Stimulated activated CD4-positive, alpha-beta T cell treated with anti-CD3 and anti-CD28 coated beads, Interleukin-15, amount 100 ng/mL, for 24 hours (primary cell): ENCODE results near the gene PKN2.

ENCODE experiments used
- DNase-seq: peaks from one replicate; pipeline ENCODE4 v3.0.0-alpha.2; 2020

Gene PKN2

DNA sequence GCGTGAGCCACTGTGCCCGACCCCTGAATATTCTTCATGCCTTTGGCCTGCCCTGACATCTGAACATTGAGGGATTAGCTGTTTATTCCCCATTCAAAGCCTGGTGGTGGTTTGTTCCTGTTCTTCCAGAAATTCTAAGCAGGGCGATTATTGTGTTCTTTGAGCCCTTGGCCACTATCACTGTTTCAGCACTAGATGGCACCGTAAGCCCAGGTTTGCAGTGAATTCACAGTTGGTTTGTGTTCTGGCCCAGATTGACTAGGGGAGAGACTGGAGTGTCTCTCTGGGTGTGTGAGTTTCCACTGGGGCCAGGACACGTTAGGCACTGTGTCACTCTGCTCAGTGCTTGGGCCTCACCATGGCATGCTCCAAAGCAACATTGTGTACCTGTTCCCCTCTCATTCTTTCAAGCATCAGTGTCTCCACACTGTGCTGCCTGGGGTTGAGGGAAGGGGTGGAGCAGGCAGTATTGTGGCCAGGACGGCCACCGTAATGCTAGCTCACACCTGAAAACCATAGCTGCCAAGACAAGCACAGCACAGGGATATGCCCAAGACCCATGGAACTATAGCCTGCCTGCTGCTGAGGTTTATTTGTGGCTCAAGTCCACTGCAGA lies 52.7 kb downstream of the PKN2 start:
- DNase-seq, result peak; percentile 44

DNA sequence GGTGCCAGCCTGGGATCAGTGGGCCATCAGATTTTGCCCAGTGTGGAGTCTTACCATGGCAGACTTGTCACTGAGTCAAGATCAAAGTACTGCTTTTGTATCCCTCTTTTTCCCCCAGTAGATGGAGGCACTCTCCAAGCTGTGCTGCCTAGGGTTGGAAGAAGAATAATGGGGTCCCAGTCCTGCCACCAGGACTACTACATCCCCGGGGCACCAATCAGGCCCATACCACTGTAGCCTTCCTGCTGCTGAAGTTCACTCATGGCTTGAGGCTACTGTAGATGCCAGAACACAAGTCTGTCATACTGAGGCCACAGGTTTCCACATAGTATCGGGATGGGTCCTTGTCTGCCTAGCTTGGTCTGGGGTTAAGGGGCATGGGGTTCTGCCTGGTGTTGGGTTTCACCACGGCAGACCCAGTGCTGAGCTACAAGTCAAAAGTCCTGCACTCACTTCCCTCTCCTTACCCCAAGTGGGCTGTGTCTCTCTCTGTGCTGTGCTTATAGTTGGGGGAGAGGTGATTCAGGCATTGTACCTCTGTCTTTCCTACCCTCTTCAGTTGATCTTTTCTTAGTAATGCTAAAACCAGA lies 53.4 kb downstream of the PKN2 start:
- DNase-seq, result no peak

DNA sequence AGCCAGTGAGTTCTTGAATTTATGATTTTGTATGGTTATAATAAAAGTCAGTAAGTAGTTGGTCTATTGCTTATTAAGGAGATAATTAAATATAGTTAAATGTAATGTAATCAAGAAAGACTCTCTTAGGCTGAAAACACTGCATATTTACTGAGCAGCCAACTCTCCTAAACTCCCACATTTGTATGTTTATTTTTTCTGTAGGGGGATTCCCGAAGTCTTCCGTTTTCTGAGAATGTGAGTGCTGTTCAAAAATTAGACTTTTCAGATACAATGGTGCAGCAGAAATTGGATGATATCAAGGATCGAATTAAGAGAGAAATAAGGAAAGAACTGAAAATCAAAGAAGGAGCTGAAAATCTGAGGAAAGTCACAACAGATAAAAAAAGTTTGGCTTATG lies 56.7 kb downstream of the PKN2 start:
- DNase-seq, result no peak

DNA sequence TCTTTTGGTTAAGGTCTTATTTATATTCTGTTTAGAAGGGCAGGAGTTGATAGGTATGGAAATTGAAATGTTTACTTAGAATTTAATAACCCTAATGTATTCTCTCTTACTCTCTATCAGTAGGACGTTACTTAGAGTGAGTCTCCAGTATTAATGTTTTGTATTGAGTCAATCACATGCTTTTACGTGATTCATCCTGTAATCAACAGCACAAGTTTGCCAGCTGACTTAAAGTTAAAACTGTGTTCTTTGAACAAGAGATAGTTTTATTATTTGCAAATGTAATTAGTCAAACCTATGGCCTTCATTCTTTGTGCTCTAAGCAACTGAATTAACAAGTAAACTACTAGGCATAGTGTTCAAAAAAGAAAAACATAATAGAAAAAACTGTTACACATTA lies 57.3 kb downstream of the PKN2 start:
- DNase-seq, result no peak

DNA sequence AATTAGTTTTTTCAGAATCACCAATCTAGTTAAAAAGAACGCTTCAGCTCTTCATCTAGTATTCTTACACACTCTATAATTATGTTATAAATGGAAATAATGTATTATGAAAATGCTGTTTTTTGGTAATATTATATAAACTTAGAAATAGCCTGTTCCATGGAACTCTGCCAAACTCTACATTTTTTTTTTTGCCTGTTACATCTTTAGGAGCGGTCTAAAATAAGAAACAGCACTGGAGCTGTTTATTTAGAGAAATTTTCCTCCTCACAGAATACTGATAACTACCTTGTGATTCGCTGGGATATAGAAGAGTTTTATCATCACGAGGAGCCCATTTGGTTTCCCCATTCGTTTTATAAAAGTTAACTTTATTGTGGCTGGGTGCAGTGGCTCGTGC lies 58.5 kb downstream of the PKN2 start:
- DNase-seq, result no peak

DNA sequence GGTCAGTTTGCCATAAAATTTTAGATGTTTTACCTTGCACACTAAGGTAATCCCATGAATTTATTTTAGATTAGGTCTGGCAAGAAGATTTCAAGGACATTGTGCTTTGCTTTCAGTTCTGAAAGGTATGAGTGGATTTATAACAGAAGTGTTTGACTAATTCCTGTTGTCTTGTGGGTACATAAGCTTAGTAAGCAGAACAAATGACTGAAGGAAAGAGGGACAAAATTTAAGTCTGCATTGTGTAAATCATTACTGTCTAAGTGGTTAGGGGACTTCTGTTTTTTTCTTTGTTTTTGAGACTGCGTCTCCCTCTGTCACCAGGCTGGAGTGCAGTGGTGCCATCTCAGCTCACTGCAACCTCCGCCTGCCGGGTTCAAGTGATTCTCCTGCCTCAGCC lies 60.1 kb downstream of the PKN2 start:
- no peak for DNase-seq

DNA sequence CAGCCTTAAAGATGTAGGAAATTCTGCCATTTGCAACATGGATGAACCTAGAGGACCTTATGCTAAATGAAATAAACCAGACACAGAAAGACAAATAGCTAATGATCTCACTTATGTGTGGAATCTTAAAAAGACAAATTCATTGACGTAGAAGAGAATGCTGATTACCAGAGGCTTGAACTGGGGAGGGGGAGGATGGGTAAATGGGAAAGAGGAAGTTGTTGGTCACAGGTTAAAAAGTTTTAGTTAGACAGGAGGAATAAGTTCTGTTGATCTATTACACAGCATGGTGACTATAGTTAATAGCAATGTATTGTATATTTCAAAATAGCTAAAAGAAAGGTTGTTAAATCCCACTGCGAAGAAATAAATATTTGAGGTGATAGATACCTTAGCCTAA lies 62.8 kb downstream of the PKN2 start:
- DNase-seq, result no peak

DNA sequence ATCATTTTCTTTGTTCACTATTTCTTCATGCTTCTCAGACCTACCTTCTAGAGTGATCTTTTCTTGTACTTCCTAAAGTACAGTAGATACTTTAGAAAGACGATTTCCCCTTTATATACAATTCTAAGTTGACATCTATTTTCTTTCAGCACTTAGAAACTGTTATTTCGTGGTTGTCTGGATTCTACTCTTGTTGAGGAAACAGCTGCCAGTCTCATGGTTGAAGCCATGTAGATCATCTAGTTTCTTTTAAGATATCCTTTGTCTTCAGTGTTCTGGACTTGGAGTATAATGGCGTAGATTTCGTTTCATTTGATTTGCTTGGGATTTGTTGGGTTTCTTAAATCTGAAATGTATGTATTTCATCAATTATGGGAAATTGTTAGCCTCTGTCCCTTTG lies 67.6 kb downstream of the PKN2 start:
- no peak for DNase-seq

DNA sequence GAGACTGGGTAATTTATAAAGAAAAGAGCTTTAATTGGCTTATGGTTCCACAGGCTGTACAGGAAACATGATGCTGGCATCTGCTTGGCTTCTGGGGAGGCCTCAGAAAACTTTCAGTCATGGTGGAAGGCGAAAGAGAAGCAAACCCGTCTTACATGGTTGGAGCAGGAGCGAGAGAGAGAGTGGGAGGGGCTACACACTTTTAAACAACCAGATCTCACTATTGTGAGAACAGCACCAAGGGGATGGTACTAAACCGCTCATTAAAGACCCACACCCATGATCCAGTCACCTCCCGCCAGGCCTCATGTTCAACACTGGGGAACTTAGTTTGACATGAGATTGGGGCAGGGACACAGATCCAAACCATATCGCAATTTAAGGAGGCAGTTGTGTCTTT lies 69.4 kb downstream of the PKN2 start:
- DNase-seq, result no peak

DNA sequence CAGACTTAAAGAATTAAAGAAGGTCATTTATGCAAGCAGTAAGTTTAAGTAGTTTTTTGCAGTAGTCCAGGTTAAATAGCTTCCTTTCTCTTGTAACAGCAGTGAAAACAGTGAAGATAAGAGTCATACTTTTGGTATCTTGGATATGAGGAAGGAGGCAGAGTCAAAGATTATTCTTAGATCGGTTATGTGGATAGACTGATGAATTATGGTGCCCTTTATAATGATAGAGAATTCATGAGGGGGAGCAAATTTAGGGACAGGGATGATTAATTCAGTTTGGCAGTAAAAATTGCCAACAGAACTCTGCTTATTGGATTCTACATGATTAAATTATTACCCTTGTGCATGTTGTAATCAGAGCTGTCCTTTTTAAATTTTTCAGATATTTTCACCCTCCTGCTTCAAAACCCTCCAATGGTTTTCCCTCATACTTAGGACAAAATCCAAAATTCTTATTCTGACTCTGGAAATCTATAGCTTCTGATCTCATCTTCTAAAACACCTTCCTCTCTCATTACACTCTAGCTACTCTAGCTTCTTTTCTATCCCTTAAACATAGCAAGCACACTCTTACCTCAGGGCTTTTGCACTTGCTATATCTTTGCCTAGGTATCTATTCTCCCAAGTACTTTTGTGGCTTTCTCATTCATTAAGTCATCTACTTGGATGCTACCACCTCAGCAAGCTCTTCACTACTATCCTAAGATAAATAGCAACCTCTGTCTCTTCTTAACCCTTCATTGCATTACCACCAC lies 79.8 kb downstream of the PKN2 start:
- no peak for DNase-seq

DNA sequence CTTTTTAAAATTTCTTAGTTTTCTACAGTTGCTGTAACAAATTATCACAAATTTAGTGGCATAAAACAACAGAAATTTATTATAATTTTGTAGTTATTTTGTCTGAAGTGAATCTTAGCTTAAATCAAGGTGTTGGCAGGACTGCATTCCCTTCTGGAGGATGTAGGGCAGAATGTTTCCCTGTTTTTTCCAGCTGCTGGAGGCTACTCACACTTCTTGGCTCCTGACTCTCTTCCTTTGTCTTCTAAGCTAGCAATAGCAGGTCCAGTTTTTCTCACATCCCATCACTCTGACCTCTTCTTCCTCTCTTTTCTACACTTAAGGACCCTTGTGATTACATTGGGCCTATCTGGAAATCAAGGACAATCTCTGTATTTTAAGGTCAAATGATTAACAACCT lies 84.1 kb downstream of the PKN2 start:
- no peak for DNase-seq

DNA sequence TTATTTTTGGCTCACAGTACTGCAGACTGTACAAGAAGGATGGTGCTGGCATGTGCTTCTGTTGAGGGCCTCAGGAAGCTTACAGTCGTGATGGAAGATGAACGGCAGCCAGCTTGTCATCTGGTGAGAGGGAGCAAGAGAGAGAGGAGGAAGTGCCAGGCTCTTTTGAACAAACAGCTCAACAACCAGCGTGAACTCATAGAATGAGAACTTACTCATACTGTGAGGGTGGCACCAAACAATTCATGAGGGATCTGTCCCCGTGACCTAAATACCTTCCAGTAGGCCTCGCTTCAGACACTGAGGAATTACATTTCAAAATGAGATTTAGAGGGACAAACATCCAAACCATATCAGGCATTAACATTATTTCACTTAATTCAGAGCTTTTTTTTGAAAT lies 84.7 kb downstream of the PKN2 start:
- DNase-seq, result no peak

DNA sequence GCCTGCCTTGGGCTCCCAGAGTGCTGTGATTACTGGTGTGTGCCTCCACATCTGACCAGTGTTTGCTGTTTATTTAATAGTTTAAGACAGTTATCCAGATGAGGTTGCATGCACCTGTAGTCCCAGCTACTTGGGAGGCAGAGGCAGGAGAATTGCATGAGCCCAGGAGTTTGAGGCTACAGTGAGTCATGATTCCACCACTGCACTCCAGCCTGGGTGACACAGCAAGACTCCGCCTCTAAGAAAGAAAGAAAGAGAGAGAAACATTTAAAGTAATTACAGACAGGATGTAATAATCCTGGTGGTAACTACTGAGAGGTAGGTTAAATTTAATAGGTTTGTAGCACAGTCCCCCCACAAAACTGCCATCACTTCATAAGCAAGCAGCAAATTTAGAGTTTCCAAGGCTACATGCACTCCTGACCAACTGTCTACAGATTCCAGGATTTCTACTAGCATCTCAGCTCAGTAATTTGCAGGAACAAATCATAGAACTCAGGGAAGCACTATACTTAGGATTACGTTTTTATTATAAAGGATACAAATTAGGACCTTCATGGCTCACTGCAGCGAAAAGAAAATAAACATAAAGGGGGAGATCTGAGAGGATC lies 89.6 kb downstream of the PKN2 start:
- DNase-seq, result peak; percentile 20

DNA sequence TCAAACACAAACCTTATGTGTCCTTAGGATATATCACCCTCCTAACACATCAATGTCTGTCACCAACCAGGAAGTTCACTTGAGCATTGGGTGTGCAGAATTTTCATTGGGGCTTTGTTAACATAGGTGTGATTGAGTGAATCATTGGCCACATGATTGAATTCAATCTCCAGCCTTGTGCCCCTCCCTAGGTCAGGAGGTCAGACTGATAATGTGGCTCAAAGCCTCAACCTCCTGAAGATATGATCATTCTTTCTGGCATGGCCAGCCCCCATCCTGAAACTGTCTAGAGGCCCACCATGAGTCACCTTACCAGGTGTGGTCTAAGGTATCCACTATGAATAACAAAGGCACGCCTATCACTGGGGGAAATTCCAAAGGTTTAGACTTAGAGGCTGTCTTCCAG lies 90.1 kb downstream of the PKN2 start:
- peak; percentile 48 for DNase-seq

DNA sequence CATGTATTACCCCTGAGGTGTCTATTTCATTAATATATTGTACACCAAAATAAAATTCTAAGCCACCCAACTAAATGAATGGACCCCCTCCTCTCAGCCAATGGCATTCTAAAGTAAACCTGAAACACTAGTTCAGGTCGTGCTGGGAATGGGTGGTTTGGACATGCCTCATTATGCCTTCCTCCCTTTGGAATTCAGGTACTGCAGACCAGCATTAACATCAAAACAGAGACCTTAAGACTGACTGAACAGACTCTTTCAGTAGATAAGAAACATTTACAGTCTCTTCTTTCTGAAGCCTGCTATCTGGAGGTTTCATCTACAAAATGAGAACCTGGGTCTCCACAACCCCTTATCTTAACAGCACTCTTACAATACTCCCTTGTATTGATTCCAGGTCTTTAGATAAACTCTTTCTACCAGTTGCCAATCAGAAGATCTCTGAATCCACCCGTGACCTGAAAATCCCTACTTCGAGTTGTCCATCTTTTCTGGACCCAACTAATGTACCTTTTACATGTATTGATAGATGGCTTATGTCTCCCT lies 93.6 kb downstream of the PKN2 start:
- no peak for DNase-seq

DNA sequence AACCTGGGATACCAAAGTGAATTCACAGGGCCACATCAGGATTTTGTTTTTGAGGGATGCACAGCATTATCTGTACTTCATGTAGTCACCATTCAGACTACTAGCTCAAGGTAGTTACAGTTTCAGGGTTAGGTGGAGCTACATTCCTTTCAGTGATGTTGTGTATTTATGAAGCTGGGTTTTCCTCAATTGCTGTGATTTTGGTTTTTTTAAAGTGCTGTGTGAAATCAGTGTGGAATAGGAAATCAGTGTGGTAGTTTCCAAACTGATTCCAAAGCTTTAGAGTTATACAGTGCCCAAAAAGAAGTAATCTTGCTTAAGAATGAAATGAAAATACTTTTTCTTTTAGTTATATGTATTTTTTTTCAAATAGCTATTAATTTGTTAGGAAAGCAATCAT lies 95.8 kb downstream of the PKN2 start:
- DNase-seq, result no peak

DNA sequence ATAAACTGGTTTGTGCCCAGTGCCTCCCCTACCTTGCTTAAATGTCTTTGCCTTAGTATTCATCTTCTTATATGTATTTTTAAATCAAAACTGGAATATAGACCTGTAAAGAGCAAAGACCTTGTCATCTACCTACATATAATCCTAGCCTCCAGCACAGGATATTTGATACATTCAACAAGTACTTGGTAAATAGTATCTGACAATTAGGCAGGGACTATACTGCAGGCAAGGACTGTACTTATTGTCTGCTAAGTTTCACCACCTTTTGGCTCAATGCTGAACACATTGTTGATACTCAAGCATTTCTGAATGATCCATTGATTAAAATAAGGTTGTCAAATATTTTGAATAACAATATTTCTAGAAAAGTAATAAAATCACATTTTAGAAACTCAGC lies 96.4 kb downstream of the PKN2 start:
- DNase-seq, result no peak

DNA sequence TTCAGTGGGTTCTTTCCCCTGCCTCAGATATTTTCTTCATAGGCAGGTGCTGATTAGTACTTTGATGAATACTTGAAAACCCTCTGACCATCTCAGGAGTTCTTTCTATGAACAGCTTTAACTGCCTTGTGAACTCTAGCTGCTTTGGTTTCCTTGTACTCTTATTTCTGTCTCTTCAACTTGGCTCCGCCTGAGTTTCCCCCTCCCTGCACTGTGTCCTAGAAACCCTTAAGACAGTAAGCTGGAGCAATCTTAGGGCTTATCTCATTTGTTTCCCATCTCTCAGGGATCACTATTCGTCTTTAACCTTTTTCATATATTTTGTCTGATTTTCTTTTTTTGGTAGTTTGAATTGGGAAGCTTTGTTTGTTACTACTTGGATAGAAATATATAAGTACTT lies 99.1 kb downstream of the PKN2 start:
- DNase-seq, result no peak

DNA sequence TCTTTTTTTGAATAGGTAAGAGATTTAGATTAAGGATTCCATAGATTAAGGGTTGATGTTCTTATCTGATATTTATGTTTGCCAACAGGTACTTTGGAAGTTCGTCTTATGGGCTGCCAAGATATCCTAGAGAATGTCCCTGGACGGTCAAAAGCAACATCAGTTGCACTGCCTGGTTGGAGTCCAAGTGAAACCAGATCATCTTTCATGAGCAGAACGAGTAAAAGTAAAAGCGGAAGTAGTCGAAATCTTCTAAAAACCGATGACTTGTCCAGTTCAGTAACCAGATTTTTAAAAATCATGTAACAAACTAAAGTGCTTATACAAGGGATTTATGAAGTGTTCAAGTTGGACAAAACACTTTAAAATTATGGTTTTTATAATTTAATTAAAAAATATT lies 100.5 kb downstream of the PKN2 start:
- DNase-seq, result no peak

DNA sequence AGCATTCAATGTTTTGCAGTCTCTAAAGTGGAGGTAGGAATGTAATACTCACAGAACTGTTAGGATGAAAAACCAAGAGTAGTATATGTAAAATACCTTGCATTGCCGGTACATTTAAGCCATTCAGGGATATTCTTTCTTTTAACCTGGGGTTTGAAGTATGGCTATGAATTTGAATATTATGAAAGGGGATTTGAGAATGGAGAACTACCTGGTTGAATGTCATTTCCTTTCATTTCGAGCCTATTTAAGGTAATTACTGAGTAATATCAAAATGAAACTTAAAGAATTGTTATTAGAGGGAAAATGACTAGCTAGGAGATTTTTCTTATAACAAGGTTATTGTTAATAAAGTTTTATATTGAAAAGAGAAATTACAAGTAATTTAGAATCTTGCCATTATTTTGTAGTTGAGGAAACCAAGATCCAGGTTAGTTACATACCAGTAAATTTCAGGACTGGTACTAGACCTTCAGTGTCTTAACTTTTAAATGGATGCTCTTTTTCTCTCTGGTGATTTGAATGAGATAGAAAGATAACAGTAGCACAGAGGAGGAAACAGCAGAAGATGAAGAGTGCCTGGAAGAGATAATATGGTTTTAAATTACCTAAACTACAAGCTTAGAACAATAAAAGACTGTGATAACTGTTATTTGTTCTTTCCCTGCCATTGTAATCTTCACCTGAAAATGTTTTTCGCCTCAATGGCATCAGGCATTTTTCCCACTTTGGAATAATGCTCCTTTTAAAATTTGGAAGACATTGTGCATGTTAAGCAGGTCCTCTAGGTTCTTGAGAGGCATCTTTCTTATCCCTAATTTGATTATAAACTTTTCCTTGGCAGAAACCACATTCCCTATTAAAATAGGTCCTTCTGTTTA lies 103.2 kb downstream of the PKN2 start:
- DNase-seq, result no peak

DNA sequence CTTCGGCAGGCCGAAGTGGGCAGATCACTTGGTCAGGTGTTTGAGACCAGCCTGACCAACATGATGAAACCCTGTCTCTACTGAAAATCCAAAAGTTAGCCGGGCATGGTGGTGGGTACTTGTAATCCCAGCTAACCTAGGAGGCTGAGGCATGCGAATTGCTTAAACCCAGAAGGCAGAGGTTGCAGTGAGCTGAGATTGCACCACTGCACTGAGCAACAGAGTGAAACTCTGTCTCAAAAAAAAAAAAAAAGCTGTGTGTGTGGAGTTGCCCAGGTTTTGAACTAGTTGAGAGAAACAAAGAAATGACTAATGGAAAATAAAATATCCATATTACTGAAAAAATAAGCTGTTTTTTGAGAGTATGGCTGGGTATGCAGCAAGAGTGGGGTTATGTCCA lies 107.1 kb downstream of the PKN2 start:
- no peak for DNase-seq

DNA sequence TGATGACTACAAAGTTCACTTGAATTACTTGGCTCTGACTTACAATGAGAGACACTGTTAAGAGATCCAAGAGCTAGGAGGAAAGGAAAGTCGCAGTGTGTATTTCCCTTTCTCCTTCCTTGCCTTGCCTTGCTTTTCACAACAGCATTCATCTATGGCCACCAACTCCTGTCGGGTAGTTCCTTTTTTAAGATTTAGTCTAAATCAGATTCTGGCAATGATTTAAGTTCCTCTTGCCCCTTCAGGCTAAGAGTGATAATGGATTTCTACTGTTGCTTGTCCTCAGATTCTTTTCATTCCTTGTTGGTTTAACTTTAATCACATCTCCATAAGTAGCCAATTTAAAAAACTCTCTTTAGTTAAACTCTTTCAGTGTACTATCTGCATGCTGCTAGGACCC lies 115.4 kb downstream of the PKN2 start:
- no peak for DNase-seq
